ENCODE results near the gene MAST4.

DNA sequence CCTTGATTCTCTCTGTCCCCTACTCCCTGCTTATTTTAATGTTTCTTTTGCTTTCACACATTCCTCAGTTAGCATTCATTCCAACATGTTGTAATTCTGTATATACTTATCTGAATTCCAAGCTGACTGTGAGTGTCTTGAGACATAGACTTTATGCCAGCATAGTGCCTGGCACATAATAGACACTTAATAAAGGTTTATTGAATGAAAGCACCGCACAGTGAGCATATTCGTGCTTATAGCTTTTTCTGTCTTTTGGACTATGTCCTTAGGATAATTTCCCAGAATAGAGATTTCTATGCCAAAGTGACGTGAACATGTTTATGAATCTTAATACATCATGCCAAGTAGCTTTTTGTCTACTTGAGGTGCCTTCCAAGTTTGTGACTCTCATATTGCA lies 425.8 kb downstream of the MAST4 start:
- TF ChIP-seq, protein P1, sequence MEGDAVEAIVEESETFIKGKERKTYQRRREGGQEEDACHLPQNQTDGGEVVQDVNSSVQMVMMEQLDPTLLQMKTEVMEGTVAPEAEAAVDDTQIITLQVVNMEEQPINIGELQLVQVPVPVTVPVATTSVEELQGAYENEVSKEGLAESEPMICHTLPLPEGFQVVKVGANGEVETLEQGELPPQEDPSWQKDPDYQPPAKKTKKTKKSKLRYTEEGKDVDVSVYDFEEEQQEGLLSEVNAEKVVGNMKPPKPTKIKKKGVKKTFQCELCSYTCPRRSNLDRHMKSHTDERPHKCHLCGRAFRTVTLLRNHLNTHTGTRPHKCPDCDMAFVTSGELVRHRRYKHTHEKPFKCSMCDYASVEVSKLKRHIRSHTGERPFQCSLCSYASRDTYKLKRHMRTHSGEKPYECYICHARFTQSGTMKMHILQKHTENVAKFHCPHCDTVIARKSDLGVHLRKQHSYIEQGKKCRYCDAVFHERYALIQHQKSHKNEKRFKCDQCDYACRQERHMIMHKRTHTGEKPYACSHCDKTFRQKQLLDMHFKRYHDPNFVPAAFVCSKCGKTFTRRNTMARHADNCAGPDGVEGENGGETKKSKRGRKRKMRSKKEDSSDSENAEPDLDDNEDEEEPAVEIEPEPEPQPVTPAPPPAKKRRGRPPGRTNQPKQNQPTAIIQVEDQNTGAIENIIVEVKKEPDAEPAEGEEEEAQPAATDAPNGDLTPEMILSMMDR (IDR thresholded peaks at IDR 0.05), result no peak
- no peak for TF ChIP-seq EP300 (IDR thresholded peaks at IDR 0.05)

Data from tibial nerve (tissue), 4 donors.